ENCODE results near the gene CCDC6.

GRCh38 chr10:59819265-59819664 lies 87.1 kb downstream of the CCDC6 start:
- TF ChIP-seq CTCF (IDR thresholded peaks at IDR 0.05) (no peak), POLR2A (IDR thresholded peaks at IDR 0.05) (no peak)
